GM21390 (cell line): ENCODE data around the gene ASB3.
"Not testable (repeated sequence)": the region's sequence is repeated elsewhere in the genome, so short reads cannot be mapped to it uniquely, and the experiment has no call there.

Experiments used
- ATAC-seq: cut with Tn5 transposase; IDR thresholded peaks from one replicate; pipeline ENCODE4 v1.9.1; 2021; ENCODE audit not compliant: unreplicated experiment

ASB3 gene

DNA sequence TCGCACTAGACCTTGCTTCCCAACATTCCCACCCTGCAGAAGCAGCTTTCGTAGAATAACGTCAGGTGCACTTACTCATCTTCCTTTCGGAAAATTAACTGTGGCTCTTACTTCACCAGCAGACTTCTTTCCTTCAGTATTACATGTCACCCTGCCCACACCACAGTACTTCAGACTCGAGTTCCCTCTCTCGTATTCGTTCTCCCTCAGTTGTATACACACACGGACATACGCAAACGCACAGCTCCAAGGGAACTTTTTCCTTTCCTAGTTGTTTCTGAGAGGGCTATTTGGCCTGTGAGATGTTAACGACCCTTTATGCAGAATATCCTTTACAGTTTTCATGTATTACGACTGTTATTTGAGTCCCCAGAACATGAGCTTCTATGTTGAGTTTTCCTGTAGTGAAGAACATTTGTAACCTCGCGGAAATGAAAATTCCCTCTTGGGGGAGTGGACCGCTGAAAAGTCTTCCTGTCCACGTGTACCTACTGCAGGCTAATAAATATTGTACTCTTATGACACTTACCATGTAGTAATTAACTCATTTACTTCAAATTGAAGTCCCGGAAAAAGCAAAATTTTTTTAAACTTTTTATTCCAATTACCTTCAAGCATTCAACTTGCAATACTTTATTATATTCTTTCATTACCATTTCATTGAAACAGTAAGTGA is 999 bp upstream of the ASB3 start:
- no peak for ATAC-seq

DNA sequence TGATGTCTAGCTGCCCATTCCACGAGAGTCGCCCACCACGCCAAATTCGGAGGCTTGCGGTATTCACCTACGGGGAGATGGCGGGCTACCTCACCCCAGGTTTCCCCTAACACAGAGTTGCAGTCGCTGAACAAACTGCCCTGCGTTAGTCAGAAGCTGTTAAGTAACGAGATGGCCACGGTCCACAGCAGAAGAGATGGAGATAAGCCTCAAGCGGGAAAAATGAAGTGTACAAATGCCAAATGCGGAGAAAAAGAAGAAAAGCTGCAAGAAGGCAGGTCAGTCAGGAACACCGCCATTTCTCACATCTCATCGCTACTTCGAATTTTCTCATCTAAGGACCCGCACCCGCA is 425 bp downstream of the ASB3 start:
- ATAC-seq, result peak; percentile 12

DNA sequence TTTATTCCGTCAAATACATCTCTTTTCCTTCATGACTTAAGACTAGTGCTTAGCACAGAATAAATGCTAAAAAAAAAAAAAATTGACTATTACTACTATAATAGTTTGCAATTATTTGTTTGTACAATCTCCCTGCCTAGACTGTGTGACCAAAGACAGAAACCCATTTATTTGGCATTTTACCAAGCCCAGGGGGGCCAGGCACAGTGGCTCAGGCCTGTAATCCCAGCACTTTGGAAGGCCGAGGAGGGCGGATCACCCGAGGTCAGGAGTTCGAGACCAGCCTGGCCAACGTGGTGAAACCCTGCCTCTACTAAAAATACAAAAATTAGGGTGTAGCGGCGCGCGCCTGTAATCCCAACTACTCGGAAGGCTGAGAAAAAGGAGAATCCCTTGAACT is 1.4 kb downstream of the ASB3 start:
- no peak for ATAC-seq

DNA sequence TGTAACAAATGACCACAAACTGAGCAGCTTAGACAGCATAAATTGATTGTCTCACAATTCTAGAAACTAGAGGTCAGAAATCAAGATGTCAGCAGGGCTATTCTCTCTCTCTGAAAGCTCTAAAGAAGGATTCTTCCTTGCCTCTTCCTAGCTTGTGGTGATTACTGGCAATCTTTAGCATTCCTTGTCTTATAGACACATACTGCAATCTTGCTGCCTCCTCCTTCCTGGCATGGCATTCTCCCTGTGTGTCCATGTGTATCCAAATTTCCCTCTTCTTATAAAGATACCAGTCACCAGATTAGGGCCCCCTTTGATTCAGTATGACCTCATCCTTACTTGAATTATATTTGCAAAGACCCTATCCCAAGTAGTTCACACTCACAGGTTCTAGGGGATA is 2.3 kb downstream of the ASB3 start:
- ATAC-seq, result no peak

DNA sequence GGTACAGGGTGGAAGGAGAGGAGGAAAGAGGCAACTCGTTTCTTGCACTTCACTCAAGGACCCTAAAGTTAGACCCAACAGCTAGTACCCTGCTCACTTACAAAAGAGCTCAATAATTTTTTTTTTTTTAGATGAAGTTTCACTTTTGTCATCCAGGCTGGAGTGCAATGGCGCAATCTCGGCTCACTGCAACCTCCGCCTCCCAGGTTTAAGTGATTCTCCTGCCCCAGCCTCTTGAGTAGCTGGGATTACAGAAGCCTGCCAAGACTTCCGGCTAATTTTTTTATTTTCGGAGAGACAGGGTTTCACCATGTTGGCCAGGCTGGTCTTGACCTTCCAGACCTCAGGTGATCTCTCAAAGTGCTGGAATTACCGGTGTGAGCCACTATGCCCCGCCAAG is 4.1 kb downstream of the ASB3 start:
- no peak for ATAC-seq

DNA sequence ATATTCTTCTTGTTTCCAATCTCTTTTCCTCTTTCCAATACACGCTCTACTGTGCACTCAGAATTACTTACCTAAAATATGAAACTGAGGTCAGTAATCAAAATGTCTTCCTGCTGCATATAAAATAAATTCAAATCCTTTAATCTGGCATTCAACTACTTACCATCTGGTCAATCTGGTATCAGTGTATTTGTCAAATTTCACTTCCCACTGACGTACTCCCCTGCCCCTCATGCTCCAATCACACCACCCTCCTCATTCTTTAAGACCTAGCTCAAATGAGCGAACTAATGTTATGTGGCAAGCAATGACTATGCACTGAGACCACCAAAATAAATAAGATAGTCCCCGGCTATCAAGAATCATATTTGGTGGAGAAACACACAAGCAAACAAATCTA is 6.7 kb downstream of the ASB3 start:
- ATAC-seq, result no peak

DNA sequence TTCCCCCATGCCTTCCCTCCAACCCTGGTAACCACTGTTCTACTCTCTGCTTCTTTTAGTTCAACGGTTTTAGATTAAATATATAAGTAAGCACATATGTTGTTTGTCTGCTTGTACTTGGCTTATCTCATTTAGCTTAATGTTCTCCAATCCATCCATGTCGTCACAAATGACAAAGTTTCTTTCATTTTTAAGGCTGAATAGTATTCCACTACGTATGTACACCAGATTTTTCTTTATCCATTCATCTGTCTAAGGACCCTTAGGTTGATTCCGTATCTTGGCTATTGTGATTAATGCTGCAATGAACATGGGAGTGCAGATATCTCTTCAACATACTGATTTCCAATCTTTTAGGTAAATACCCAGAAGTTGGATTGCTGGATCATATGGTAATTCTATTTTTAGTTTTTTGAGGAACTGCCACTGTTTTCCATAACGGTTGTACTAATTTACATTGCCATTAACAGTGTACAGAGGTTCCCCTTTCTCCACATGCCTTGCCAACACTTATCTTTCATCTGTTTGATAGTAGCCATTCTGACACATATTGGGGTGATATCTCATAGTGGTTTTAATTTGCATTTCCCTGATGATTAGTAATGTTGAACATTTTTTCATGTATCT is 8.1 kb downstream of the ASB3 start:
- ATAC-seq, result no peak

DNA sequence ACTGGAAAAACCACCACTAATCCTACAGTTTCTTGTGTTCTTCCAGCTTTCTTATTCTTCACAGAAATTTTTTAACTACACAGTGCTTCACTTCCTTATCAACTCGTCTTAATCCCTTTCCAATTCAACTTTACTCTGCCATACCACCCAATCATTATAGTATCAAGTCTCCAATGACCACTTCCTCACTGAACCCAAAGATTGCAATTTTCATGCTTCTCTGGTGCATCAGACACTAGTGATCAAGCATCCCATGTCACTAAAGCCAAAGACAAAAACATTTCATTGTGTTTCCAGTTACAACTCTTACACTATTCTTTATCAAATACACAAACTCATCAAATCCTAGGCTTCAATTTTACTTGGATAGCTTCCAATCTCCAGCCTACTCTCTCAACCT is 9.6 kb downstream of the ASB3 start:
- no peak for ATAC-seq

DNA sequence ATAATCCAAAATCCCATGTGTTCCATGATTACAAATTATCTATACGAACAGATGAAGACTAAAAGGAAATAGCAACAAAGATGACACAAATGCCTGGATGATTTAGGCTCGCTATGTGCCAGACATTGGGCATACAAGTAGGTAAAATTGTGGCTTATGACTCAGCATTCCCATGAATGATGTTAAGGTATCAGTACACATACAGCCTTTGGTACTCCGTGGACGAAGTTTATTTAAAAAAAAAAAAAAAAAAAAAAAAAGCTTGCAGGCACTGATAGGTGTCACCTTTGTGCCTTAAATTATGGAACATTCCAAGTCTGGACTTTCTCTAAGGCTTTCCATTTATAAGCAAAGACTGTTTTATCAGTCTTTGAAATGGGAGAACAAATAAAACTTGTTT is 16.5 kb downstream of the ASB3 start:
- ATAC-seq, result no peak

DNA sequence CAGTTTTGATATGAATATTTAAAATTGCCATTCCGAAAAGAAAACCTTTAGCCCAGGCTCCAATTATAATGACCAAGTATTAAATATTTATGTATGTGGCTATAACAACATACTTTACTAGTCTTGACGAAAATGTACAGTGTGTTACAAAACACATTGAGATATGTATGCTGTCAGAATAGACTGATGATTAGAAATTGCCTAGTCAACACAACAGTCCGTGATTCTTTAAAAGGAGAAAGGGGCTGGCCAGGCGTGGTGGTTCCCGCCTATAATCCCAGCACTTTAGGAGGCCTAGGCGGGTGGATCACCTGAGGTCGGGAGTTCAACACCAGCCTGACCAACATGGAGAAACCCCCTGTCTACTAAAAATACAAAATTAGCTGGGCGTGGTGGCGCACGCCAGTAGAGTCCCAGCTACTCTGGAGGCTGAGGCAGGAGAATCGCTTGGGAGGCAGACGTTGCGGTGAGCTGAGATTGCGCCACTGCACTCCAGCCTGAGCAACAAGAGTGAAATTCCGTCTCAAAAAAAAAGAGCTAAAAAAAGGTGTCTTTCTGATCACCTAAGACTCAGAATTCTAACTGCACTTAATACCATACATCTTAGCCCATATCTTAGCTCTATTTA is 17.3 kb downstream of the ASB3 start:
- no peak for ATAC-seq

DNA sequence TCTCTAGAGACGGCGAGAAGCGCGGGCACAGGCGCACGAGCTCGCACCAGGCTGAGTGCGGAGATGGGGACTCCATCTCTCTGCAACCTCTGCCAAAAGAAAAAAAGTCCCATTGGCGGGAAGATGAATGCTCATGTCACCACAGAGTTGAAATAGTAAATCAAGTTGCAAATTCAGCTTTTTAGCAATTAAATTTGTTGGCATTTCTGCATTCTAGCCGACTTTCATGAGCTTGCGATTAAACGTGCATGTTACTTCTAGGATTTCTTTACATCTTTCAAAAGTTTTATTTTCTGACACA is 18.6 kb downstream of the ASB3 start:
- ATAC-seq, result peak; percentile 44

DNA sequence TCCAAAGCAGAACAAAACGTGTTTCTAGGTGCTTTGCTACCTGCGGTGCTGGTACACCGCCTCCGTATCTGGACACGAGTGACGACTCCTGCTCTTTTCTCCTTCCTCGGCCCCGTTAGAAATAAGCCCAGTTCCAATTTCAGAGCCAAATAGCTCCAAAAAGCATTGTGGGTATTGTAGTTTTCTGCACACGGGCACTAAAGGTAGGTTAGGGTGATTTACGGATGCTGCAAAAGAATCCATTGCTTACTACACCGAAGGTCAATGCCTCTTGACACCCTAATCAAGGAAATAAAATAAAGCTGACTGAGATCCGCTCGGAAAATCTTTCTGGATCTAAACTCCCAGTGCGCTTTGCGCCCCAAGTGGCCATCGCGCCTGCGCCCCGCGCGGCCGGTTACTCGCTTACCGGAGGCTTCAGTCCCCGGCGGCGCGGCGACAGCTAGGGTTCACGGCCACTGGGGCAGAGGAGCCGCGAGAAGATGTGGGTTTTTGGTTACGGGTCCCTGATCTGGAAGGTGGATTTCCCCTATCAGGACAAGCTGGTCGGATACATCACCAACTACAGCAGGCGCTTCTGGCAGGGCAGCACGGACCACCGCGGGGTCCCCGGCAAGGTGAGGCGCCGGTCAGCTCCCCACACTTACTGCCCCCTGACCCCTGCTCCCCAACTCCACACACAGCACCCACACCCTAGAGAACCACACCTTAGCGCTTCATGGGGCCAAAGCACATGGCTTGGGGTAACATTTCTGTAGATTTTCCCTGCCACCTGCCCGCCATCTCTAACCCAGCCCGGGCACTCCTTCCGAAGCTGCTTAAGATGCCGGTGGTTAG is 19.1 kb downstream of the ASB3 start, which contains the start of gene CHAC2:
CHAC2 (plus strand) TSS at position 400 of the 837 bp plus-strand sequence; CDS start at position 483, 83 bp downstream.
- ATAC-seq, result peak; percentile 93

DNA sequence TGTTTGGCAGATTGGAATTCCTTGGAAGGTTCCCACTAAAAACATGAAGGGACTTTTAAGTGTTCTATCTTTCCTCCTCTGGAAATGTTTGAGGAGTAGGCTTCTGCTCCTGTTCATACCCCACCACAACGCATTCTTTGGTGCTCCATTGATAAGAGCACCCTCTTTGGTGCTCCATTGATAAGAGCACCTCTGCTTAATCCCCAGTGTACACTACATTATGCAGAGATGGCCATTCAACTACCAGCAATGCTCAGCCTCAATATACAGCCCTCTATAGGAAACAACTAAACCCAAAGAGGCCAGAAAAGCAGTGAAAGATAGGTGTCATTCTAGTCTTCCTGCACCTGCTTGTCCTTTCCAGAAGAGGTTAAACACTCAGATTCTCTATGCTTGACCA is 21.0 kb downstream of the ASB3 start:
- no peak for ATAC-seq

DNA sequence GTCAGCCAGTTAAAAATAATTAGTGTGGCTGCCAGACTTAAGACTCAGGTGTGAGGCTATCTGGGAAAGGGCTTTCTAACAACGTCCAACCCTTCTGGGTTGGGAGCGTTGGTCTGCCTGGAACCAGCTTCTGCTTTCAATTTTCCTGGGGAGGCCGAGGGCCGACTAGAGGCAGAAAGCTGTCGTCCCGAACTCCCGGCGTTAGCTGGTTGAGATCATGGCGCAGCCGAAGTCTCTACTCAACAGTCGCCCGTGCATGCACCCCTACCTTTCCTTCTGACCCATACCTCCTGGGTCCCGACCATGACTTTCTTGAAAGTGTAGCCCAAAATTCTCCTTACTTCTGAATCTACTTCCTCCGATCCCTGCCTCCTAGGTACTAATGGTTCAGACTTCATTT is 29.5 kb downstream of the ASB3 start:
- ATAC-seq, result not testable (repeated sequence)

DNA sequence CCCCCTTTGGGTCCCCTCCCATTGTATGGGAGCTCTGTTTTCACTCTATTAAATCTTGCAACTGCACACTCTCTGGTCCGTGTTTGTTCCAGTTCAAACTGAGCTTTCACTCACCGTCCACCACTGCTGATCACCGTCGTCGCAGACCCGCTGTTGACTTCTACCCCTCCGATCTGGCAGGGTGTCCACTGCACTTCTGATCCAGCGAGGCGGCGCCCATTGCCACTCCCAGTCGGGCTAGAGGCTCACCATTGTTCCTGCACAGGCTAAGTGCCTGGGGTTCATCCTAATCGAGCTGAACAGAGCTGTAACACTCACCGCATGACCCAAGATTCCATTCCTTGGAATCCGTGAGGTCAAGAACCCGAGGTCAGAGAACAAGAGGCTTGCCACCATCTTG is 30.1 kb downstream of the ASB3 start:
- no peak for ATAC-seq

DNA sequence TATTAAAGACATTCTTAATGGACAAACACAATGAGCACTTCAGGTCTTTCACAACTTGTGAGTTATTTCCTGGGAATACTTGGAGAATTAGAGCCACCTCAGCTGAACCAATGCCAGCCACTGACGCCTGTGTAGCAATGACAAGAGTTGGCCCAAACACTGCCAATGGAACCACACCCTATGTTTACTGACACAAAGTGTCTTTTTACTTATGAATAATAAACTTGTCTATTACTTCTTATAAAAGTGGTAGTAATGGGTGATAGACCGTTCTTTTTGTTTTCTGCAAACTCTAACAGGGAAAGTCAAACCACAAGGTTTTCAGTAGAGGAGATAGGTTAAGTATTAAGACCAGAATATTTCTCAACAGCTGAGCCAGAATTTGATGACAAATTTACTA is 31.6 kb downstream of the ASB3 start:
- no peak for ATAC-seq

DNA sequence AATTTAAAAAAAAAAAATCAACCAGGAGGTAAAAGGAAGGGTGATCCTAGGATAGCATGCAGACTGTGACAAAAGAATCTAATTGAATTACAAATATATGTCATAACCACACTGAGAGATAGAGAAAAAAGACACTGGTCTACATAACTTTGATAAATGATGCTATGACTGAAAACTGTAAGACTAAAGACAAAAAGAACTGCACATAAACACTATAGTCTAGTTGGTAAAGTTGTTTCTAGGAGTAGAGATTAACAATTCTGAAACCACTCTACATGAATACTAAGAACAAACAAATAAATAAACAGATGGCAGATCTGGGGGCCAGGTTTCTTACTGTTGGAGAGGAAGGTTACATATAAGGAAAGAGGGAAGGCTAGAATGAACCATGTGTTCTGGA is 33.7 kb downstream of the ASB3 start:
- ATAC-seq, result no peak

DNA sequence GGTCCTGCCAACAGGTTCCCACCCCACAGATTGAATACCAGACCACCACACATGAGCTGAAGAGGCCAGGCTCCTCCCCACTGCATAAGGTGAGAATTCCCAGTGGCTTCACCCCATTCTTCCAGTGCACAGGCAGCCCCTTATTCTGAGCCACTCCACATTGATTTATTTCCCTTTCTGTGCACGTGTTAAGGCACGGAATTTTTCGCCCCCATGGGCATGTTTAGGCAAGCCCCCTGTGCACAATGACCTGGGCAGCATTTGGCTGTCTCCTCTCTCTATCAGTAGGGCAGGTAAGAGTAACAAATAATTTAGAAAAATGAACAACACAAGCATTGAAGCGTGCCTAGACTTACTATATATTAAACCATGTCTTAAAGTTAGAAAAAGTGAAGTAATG is 34.4 kb downstream of the ASB3 start:
- ATAC-seq, result no peak

DNA sequence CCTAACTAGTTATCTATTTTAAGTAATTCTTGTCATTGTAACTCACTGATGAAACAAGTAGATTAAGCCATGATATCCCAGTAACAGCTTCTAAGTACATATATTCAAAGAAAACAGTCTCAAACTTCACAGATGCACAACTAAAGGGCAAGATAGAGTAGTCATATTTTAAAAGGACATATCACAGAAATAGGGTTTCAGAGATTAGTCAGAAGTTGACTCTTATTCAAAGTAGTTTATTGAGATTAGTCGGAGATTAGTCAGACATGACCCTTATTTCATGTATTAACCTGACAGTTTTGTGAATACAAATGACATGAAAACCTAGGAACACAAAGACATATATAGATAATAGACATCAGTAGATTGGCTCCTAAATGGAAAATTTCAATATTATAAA is 35.0 kb downstream of the ASB3 start:
- ATAC-seq, result peak; percentile 91

DNA sequence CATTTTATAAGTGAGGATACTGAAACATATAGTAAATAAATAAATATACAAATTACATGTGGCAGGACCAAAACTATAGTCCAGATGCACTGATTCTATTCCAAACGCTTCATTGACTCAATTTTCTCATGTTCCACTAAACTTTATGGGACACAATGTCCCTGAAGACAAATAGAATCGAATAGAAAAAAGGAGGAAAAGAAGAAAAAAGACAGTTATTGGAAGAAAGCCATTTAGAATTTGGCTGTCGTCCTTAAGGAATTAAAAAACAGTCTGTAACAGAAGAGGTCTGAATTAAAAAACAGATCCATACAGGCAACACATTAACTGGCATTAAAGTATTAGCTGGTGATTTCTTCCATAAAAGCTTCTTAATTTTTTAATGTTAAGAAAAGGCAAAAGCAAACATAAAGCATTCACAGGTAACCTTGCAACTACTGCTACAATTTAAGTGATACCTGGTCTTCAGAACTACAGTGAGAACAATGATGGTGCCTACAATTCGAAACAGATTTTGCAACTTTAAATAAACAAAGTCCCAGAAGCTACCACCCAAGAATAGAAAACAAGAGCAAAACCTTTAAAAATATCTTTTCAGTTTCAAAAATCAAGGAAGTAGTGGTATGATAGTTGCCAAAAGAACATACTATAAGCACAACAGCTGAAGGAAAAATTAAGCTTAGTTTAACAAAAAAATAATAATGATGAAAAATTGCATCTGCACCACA is 36.5 kb downstream of the ASB3 start:
- ATAC-seq, result peak; percentile 39

DNA sequence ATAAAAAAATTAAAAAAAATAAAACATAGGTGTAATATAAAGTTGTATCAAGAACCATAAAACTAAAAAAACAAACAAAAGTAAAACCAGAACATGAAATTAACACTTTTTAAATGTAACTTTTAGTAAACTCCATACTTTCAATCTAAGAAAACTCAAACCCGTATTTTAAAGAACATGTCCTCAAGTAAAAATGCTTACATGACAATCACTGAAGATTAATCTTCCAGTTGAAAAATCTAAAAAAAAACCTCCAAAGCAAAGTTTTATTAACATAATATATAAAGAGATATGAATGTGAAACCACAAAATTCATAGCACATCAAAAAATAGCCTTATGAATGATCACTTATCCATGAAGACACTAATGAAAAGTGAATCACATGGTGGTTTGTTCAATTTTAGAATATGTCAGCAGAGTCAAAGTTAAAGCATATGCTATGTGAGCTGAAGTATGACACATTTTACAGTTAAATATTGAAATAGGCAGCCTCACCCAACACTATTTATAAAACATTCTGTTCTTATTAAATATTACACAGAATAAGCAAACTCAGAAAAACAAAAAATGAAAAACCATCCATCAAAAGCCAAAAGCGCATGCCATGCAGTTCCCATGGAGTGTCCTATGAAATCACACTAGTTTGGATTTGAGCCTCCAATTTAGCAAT is 42.2 kb downstream of the ASB3 start:
- ATAC-seq, result no peak
